SK-N-MC (cell line): Measurements from ENCODE around the gene MTG2.

Source experiments
- DNase-seq: peaks from one replicate; pipeline ENCODE4 v3.0.0-alpha.2; 2011; ENCODE audit warnings: low read depth, low spot score
- H3K27ac ChIP-seq: fragments of 200-600 bp; sonication (generic); 2 replicates; pipeline ENCODE4 v1.5.1; 2016; ENCODE audit warnings: mixed run types
- H3K36me3 ChIP-seq: fragments of 200-600 bp; sonication (generic); 2 replicates; pipeline ENCODE4 v1.6.1; 2017; ENCODE audit warnings: antibody characterized with exemption, low read length, mixed read lengths; ENCODE audit not compliant: insufficient read depth
- H3K4me3 ChIP-seq: fragments of 200-600 bp; sonication (generic); 2 replicates; pipeline ENCODE4 v1.5.1; 2016
- H3K9ac ChIP-seq: fragments of 200-600 bp; sonication (generic); 2 replicates; pipeline ENCODE4 v1.8.0; 2017; ENCODE audit warnings: mixed run types, mixed read lengths; ENCODE audit not compliant: insufficient read length
- H3K9me3 ChIP-seq: fragments of 200-600 bp; sonication (generic); 2 replicates; pipeline ENCODE4 v1.6.1; 2017; ENCODE audit warnings: low read depth, mild to moderate bottlenecking, antibody characterized with exemption, low read length, moderate library complexity, mixed read lengths
- EZH2 ChIP-seq: fragments of 200-600 bp; sonication (generic); IDR thresholded peaks from one replicate; pipeline ENCODE4 v1.6.1; 2017; ENCODE audit warnings: antibody characterized with exemption
- FOXP2 ChIP-seq: optimal IDR thresholded peaks from 2 replicates; pipeline ENCODE3; 2011; ENCODE audit warnings: mild to moderate bottlenecking, moderate library complexity; ENCODE audit not compliant: insufficient read depth; ENCODE audit errors: extremely low read length, control extremely low read depth
- POLR2AphosphoS5 ChIP-seq: IDR thresholded peaks from 2 replicates; pipeline ENCODE4 v1.6.1; 2012; ENCODE audit warnings: mild to moderate bottlenecking, low read depth, low read length, borderline replicate concordance

Gene MTG2

DNA sequence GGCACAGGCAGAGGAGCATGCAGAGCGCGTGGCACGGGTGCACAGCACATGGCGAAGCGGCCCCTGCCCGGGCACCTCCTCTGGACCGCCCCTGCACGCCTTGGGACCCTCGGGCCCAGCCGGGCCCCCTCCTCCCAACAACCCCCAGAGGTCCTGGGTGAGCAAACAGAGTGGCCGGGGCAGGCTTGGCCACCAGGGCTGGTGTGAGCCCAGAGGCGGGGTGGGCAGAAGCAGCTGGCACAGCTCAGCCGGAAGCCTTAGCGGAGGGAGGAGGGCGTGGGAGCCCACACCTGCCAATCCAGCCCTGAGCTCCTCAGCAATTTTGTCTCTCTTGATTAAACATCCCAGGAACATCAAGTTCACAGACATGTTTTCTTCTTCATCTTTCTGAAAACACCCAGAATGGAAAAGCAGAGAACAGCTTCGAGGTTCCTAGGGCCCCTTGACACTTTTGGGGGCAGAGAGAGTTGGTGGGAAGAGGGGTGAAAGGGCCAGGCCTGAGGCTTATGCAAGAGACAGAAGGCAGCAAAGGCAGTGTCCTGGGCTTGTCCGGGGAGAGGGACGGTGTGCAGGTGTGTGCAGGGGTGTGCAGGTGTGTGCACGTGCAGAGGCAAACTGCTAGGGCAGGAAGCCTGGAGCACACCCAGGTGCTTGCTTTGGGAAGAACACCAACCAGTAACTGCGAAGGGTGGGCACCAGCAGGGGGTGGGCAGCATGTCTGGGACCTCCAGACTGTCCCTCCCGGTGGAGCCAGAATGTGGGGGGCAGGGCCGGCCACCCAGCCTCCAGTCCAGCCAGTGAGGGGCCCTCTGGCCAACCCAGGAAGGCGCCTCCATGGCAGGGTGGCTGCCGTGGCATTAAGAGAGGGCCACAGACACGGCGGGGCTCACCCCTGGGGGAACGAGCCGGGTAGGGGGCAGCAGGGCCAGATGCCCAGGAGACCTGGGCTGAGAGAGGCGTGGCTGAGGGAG, 32.5 kb downstream of the MTG2 start:
- no peaks in the 10 kb centered on the region for H3K9me3 ChIP-seq
- no peak for DNase-seq
- H3K36me3 ChIP-seq, result no peaks in the 10 kb centered on the region
- H3K4me3 ChIP-seq, result no peak overlapping the region
- H3K27ac ChIP-seq, result no peak overlapping the region
- H3K9ac ChIP-seq, result no peak overlapping the region
- TF ChIP-seq EZH2 (no peak), FOXP2 (no peak), POLR2AphosphoS5 (no peak)

GRCh38 chr20:62215991-62216635, 33.3 kb downstream of the MTG2 start:
- Histone ChIP-seq H3K4me3 (no peak overlapping the region), H3K9ac (no peak overlapping the region), H3K9me3 (no peaks in the 10 kb centered on the region), H3K27ac (no peak overlapping the region), H3K36me3 (no peaks in the 10 kb centered on the region)
- no peak for DNase-seq
- TF ChIP-seq POLR2AphosphoS5 (no peak), EZH2 (no peak), FOXP2 (no peak)

DNA sequence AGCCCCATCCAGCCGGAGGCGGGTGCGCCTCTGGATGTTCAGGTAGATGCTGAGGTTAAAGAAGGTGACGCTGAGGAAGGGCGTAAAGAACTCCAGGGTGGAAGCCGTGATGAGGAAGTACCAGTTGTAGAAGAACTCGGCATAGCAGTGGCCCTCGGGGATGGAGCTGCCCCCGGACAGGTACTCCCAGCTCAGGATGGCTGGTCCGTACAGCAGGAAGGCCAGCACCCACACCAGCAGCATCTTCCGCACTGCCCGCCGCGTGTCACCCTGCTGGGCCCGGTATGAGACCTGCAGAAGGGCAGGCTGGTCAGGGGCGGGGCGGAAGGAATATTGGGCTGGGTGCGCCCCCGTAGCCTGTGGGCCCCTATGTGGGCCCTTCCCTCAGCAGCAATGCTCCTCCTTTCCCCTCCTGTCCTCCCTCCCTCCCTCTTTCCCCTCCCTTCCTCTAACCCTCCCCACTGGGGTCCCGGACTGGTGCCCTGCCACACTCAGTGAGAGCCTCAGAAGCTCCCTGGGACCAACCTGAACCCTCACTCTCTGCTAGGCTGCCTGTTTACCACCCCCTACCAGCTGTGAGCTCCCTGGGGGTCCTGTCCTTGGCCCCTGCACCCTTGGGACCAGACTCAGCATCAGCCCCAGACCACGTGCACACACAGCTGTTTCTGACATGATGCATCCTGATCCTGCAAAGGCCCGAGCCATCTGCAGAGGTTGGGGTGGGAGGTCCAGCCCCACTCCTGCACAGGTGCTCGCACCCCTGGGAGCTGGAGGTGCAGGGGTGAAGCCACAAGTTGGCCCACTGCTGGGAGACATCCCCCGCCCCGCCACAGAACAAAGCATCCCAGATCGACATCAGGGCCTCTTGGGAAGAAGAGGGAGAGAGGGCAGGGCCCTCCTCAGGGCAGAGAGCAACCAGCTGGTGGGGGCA, 34.1 kb downstream of the MTG2 start:
- TF ChIP-seq EZH2, result no peak
- TF ChIP-seq POLR2AphosphoS5, result no peak

GRCh38 chr20:62217913-62218773, 35.3 kb downstream of the MTG2 start:
- TF ChIP-seq POLR2AphosphoS5 (no peak), EZH2 (no peak), FOXP2 (no peak)
- Histone ChIP-seq H3K9ac (no peak overlapping the region), H3K27ac (no peak overlapping the region), H3K9me3 (no peaks in the 10 kb centered on the region), H3K36me3 (no peaks in the 10 kb centered on the region), H3K4me3 (no peak overlapping the region)
- DNase-seq, result no peak

More for the DNA sequence above, 34.1 kb downstream of the MTG2 start:
- no peak overlapping the region for H3K27ac ChIP-seq
- H3K36me3 ChIP-seq, result no peaks in the 10 kb centered on the region
- no peak overlapping the region for H3K4me3 ChIP-seq
- no peaks in the 10 kb centered on the region for H3K9me3 ChIP-seq
- DNase-seq, result no peak
- no peak overlapping the region for H3K9ac ChIP-seq

DNA sequence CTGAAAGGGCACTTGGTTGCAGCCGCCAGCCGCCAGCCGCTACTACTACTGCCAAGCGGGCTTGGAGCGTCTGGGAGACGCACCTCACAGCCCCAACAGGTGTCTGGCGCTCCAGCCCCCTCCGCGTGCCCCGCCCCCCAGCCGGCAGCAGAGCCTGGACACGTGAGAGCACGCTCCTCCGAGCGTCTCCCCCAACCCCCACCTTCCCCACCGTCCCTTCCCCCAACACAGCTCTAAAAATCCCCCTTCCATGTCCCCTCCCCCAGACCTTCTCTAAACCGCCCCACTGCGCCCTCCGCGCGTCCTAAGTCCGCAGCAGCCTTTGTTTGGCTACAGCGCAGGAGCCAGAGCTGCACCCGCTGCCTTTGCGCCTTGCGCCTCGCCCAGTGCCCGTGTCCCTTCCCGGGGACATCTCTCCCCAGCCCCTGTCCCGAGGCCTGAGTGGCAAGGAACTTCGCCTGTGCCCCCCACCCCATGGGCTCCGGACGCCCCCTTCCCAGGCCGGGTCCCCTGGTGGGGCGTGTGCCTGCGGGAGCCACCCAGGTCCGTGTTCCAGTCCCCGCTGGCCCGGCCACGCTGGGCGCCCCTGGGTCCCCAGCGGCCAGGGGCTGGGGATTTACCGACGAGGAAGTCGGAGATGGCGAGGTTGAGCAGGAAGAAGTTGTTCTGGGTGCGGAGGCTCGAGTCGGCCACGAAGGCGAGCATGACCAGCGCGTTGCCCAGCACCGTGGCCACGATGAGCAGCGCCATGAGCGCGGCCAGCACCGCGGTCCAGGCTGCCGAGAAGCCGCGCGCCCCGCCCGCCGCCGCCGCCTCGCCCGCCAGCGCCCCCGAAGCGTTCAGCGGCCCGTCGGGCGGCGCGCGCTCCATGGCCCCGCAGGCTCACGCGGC, 36.5 kb downstream of the MTG2 start:
- Histone ChIP-seq H3K4me3 (no peak overlapping the region), H3K9ac (no peak overlapping the region), H3K27ac (no peak overlapping the region), H3K36me3 (no peaks in the 10 kb centered on the region), H3K9me3 (no peaks in the 10 kb centered on the region)
- no peak for DNase-seq
- TF ChIP-seq EZH2 (no peak), FOXP2 (no peak), POLR2AphosphoS5 (no peak)

- Histone ChIP-seq H3K27ac (no peak within 1 kb of the TSS), H3K4me3 (no peak within 1 kb of the TSS), H3K9ac (no peak within 1 kb of the TSS), H3K9me3 (no peaks in the 10 kb centered on the region), H3K36me3 (no peaks in the 10 kb centered on the region)
- DNase-seq, result no peak
- no peak for TF ChIP-seq FOXP2
- TF ChIP-seq EZH2, result no peak
- TF ChIP-seq POLR2AphosphoS5, result no peak
Observed at GRCh38 chr20:62219992-62220665, 37.3 kb downstream of the MTG2 start, which contains the start of gene HRH3. HRH3 (minus strand) TSS chr20:62220278; CDS start chr20:62219970, 308 bp downstream.
